ENCODE results near the gene ZNF580.

Gene ZNF580

GRCh38 chr19:55668603-55669348, 28.0 kb downstream of the ZNF580 start:
- DNase-seq (ENCODE audit: low read depth) = no peak
- H3K4me3 ChIP-seq (ENCODE audit: low read depth, low read length) = no peak overlapping the region
- TF ChIP-seq CTCF (IDR thresholded peaks at IDR 0.05; ENCODE audit: low read depth, low read length, missing control alignments) = no peak

- TF ChIP-seq CTCF (IDR thresholded peaks at IDR 0.05; ENCODE audit: low read depth, low read length, missing control alignments) = no peak
- DNase-seq (ENCODE audit: low read depth) = no peak
- no peak overlapping the region for H3K4me3 ChIP-seq (ENCODE audit: low read depth, low read length)
Observed at GRCh38 chr19:55669418-55670279, 28.8 kb downstream of the ZNF580 start.

GRCh38 chr19:55670280-55671053, 29.7 kb downstream of the ZNF580 start:
- no peak for TF ChIP-seq CTCF (IDR thresholded peaks at IDR 0.05; ENCODE audit: low read depth, low read length, missing control alignments)
- DNase-seq (ENCODE audit: low read depth) = no peak
- no peak overlapping the region for H3K4me3 ChIP-seq (ENCODE audit: low read depth, low read length)

GRCh38 chr19:55671054-55671378, 30.2 kb downstream of the ZNF580 start:
- no peak for TF ChIP-seq CTCF (IDR thresholded peaks at IDR 0.05; ENCODE audit: low read depth, low read length, missing control alignments)
- no peak for DNase-seq (ENCODE audit: low read depth)
- H3K4me3 ChIP-seq (ENCODE audit: low read depth, low read length) = no peak overlapping the region

DNA sequence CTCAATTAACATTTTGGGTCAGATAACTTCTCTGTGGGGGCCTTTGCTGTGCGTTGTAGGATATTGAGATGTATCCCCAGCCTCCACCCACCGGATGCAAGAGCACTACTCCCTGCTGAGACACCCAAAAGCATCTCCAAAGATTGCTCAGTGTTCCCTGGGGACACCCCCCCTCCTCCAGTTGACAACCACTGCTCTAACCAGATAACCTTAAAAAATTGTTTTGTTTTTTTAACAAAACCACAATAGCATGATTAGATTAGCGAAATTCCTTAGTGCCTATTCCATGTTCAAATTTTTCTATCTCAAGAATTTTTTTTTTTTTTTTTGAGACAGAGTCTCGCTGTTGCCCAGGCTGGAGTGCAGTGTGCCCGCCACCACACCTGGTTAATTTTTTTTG, 31.6 kb downstream of the ZNF580 start:
- no peak overlapping the region for H3K4me3 ChIP-seq (ENCODE audit: low read depth, low read length)
- no peak for DNase-seq (ENCODE audit: low read depth)
- TF ChIP-seq CTCF (IDR thresholded peaks at IDR 0.05; ENCODE audit: low read depth, low read length, missing control alignments) = no peak

DNA sequence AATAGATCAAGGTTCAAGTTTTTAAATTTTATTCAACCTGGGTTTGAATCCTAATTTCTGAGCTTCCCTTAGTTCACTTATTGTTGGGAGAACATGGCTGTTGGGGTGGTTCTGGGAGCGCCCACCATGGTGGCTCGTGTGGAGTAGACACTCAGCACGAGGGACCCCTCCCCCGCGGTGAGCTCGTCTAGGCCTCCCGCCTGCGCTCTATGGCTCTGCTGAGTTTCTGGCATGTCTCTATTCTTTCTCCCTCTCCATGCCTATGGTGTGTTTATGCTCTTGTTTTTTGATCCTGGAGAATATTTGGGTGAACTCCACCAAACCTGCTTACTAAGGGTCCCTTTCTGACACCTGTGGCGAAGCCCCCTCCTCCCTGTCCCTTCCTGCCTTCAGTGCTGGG, 32.7 kb downstream of the ZNF580 start:
- H3K4me3 ChIP-seq (ENCODE audit: low read depth, low read length) = no peak overlapping the region
- DNase-seq (ENCODE audit: low read depth) = no peak
- TF ChIP-seq CTCF (IDR thresholded peaks at IDR 0.05; ENCODE audit: low read depth, low read length, missing control alignments) = no peak
